LNCaP clone FGC (cell line): ENCODE results near the gene TAB2.

Experiments
- DNase-seq: peaks from one replicate; pipeline ENCODE4 v3.0.0-alpha.2; 2011; ENCODE audit warnings: low read depth
- H3K4me3 ChIP-seq: 2 replicates; pipeline ENCODE4 v1.5.1; 2011; ENCODE audit warnings: mild to moderate bottlenecking, low read depth, low read length, control low read depth
- TF ChIP-seq, protein P1 (sequence below): IDR thresholded peaks from 2 replicates; pipeline ENCODE4 v1.5.1; 2012; ENCODE audit warnings: mild to moderate bottlenecking; ENCODE audit not compliant: control insufficient read depth, insufficient read depth; ENCODE audit errors: extremely low read depth

Gene TAB2

DNA sequence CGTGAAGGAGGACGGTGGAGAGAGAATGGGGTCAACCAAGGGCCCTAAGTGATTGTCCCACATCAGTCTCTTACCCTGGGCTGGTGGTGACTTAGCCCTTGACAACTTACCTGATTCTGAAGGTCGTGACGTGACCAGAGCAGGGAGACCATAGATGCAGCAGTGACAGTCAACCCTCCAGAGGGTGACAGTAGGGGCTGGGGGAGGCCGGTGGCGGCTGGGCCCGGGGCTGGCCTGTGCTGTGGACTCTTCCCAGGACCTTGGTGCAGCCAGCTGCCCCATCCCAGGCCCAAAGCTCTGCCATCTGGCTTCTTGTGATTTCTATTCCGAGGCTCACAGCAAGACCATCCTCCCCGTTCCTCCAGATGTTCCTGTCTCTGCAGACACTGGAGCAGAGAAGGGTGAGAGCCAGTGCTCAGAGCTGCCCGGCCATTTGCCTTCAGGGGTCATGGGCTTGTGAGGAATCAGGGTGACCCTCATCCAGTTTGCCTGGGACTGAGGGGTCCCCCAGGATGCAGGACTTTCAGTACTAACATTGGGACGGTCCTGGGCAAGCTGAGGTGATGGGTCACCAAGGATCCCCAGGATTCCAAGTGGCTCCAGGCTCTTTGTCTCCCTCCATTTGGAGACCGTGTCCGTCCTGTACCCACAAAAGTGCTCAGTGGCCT is 118.5 kb downstream of the TAB2 start:
- no peak for DNase-seq
- no peak overlapping the region for H3K4me3 ChIP-seq
- TF ChIP-seq, protein P1, sequence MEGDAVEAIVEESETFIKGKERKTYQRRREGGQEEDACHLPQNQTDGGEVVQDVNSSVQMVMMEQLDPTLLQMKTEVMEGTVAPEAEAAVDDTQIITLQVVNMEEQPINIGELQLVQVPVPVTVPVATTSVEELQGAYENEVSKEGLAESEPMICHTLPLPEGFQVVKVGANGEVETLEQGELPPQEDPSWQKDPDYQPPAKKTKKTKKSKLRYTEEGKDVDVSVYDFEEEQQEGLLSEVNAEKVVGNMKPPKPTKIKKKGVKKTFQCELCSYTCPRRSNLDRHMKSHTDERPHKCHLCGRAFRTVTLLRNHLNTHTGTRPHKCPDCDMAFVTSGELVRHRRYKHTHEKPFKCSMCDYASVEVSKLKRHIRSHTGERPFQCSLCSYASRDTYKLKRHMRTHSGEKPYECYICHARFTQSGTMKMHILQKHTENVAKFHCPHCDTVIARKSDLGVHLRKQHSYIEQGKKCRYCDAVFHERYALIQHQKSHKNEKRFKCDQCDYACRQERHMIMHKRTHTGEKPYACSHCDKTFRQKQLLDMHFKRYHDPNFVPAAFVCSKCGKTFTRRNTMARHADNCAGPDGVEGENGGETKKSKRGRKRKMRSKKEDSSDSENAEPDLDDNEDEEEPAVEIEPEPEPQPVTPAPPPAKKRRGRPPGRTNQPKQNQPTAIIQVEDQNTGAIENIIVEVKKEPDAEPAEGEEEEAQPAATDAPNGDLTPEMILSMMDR: no peak

DNA sequence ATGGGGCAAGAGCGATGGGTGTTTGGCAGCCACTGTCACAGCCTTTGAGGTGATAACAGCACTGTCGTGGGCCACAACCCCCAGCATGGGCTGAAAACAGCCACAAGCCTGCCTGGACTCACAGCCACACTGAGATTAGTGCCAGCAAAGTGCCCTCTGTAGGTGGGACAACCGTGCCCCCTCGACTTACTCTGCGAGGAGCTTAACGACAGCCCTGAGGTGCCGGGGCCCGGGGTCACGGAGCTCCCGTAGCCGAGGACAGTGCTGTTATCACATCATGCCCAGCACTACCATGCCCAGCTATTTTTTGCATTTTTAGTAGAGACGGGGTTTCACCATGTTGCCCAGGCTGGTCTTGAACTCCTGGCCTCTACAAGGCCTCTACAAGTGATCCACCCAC is 119.1 kb downstream of the TAB2 start:
- TF ChIP-seq, protein P1: no peak
- no peak for DNase-seq
- no peak overlapping the region for H3K4me3 ChIP-seq

DNA sequence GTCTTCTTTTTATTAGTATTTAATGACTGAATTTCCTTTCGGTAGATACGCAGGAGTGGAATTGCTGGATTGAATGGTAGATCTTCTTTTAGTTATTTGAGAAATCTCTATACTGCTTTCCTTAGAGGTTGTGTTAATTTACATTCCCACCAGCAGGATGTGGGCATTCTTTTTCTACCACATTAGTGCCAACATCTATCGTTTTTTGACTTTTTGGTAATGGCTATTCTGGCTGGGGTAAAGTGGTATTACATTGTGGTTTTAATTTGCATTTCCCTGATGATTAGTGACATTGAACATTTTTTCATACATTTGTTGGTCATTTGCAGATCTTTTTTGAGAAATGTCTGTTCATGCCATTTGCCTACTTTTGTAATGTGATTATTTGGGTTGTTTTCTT is 119.7 kb downstream of the TAB2 start:
- no peak for DNase-seq
- H3K4me3 ChIP-seq: no peak overlapping the region
- TF ChIP-seq, protein P1: no peak

DNA sequence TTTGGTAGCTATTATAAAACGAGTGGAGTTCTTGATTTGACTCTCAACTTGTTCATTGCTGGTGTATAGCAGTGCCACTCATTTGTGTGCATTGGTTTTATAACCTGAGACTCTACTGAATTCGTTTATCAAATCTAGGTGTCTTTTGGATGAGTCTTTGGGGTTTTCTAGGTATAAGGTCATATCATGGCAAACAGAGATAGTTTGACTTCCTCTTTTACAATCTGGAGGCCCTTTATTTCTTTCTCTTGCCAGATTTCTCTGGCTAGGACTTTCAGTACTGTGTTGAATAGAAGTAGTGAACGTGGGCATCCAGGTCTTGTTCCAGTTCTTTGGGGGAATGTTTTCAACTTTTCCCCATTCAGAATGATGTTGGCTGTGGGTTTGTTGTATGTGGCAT is 121.3 kb downstream of the TAB2 start:
- TF ChIP-seq, protein P1: no peak

DNA sequence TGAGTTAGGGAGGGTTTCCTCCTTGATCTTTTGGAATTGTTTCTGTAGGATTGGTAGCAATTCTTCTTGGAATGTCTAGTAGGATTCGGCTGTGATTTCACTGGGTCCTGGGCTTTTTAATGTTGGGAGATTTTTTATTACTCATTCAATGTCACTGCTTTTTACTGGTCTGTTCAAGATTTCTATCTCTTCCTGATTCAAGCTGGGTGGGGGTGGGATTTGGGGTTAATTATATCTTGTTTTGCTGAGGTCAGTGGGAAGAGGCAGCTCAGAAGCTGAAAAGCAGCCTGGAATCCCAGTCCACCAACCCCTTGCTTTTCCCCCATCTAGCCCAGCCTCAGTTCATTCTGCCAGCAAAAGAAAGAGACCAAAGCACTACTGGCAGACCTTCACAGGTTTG is 122.1 kb downstream of the TAB2 start:
- DNase-seq: no peak
- TF ChIP-seq, protein P1: no peak
- H3K4me3 ChIP-seq: no peak overlapping the region

More for the DNA sequence above, 121.3 kb downstream of the TAB2 start:
- DNase-seq: no peak
- no peak overlapping the region for H3K4me3 ChIP-seq

DNA sequence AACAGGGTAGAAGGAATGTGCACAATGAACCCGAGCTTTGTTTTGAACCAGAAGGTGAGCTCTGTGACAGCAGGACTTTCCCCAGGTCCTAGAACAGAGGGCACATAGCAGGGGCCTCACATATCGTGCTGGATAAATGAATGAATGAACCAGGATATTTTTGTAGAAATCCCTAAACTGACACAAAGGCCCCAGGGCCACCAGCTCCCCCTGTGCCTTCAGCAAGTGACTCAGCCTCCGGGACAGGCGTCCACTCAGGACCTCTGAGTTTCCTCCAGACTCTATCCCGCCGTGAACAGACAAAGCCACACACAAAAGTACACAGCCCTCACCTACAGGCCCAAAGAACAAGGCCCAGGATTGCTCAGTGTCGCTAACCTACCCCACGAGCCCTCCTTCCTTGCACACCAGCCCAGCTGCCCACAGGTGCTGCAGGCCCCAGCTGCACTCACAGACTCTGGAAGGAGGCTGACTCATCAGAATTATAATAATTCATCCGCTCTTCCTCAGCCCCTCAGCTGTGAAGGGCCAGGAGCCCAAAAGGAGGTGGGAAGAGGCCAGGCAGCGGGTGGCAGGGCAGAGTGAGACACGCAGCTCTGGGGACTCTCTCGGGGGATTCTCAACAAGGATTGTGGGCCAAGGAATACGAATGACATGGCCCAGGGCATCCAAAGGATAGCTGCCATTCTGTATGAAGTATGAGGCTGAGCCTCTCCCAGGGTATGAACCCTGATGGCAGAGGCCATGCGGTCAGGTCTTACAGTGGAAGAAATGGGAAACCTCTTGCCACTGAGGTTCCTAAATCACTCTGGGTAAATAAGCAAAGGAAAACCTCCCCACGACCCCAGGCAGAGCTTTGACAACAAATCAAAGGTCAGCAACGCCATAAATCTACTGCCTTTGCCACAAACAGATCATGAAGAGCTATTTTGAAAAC is 123.5 kb downstream of the TAB2 start:
- DNase-seq: no peak
- TF ChIP-seq, protein P1: no peak
- H3K4me3 ChIP-seq: no peak overlapping the region
